Fibroblast of skin of right quadriceps (primary cell): ENCODE data around the gene SMARCA2.
A peak's percentile ranks its signal among the peaks of the same experiment; 100 is the strongest.

Experiments used
- DNase-seq: peaks from one replicate; pipeline ENCODE4 v3.0.0-alpha.2; 2013

SMARCA2 gene

GRCh38 chr9:2014696-2015580 is at the start of gene SMARCA2:
SMARCA2 (plus strand) TSS chr9:2015347; CDS start chr9:2029023, 13,676 bp downstream.
- DNase-seq, result peak; percentile 98

GRCh38 chr9:1966725-1967366 is 48.3 kb upstream of the SMARCA2 start:
- no peak for DNase-seq

DNA sequence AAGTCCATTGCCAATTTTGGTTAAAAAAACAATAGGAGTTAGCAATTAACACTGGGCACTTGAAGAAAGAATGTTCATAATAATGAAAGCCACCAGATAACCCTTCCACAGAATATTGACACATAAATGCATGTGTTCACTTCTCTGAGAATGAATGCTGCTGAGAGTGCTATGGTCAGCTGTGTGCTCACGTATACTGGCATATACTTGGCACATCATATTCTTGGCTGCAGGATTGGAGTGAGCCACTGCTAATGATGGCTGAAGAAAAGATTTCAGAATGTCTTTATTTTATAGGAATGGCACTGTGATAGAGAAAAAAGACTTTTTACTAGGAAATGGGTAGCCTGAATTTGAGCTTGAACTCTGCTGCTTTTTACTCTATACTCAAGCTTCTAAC is 46.0 kb upstream of the SMARCA2 start:
- no peak for DNase-seq

- DNase-seq, result no peak
These were observed 45.2 kb upstream of the SMARCA2 start for GRCh38 chr9:1969898-1970297.

GRCh38 chr9:1972672-1973071 is 42.5 kb upstream of the SMARCA2 start:
- no peak for DNase-seq

DNA sequence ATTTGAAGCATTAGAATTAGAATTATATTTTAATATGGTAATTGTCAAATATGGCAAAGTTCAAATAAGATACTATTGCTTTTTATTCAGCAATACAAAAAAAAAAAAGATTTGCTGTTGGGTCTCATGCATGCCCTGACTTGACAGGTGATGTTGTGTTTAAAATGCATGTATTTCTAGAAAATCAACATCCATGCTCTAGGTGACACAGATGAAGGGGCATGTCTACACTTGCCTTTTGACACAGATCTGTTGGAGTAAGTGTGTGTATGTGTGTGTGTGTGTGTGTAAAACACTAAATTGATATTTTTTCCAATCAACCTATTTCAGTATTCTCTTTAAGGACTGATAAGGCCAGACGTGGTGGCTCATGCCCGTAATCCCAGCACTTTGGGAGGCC is 38.1 kb upstream of the SMARCA2 start:
- no peak for DNase-seq

- DNase-seq, result peak; percentile 61
These were observed 36.2 kb upstream of the SMARCA2 start for GRCh38 chr9:1978941-1979340.

GRCh38 chr9:1979741-1980367 is 35.3 kb upstream of the SMARCA2 start:
- peak; percentile 96 for DNase-seq

DNA sequence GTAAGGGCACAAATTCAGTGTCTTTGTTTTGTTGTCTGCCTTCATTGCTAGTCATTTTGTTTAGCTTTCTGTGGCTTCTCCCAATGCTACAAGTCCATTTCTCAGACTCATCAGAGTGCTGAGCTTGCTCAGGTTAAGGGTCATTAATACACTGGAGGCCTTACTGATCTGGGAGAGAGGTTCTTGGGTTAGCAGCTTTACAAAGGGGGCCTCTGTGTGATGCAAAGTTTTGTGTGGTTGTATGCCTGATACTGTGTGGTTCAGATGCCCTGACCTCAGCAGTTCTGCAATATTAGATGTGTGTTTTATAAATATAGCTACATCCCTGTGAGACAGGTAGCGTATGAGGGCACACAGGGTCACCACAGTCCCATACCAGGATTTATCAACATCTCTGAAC is 34.8 kb upstream of the SMARCA2 start:
- no peak for DNase-seq

DNA sequence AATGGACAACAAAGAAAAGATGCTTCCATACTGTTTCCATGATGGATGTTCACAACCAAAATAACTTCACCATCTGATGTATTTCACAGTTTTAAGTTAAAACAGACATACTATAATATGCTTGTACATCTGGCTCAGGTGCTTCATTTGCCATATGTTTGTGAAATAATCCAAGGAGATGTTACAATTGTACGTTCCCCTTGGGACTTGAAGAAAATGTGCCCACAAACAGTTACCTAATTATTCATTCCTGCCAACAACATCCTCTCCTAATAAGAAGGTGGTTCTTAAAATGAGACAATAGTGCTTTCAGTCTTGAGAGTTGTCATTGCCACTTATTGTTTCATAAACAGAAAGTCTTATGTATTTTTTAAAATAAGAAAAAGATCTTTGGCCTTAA is 33.1 kb upstream of the SMARCA2 start:
- no peak for DNase-seq

- no peak for DNase-seq
These were observed 28.8 kb upstream of the SMARCA2 start for GRCh38 chr9:1986341-1986740.

DNA sequence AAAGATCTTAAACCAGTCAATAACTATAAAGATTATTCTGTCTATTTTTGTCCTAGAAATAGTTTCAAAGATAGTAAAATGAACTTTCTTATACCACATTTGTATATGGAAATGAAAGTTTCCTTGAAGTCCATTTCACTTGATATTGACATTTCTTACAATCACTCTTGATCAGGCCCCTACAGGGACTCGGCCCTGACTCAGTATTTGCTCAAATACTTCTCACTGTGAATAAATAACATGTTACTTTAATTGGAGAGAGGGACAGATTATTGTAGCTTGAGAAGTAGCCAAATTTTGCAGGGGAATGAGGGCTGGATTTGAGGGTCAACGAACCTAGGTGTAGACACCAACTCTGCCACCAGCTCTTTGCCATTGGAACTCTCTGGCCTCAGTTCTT is 25.6 kb upstream of the SMARCA2 start:
- DNase-seq, result no peak

DNA sequence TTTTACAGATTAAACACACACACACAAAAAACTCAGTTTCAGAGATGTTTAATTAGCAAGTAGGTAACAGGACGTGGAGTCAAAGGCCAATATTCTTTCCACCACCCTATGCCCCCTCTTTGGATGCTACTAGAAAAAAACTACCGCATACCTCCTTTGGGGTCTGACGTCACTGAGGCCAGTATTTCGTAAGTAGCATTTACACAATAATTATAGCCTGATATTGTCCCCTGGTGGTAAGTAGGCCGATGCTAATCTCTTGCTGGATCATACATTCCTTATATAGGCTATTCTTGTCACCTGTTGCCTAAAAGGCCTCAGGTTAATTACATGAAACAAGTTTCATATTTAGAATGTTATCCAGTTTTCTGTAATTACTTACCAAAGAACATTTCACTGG is 21.0 kb upstream of the SMARCA2 start:
- peak; percentile 2 for DNase-seq

DNA sequence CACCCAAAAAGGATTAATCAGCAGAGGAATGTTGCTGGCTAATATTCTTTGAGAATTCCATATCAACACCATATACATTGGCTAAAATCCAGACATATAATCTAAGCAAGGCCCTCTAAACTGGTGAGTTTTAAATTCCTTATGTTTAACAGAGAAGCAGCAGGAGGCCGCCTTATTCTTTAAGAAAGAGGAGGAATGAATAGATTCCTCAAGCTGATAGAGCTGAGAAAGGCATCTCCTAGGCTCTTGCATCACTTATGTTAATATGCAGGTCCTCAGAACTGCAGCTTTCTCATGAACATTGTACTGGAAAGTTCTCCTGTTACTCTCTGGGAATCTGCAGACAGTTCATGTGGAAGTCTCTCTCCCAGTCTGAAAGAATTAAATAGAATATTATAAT is 20.1 kb upstream of the SMARCA2 start:
- peak; percentile 82 for DNase-seq

DNA sequence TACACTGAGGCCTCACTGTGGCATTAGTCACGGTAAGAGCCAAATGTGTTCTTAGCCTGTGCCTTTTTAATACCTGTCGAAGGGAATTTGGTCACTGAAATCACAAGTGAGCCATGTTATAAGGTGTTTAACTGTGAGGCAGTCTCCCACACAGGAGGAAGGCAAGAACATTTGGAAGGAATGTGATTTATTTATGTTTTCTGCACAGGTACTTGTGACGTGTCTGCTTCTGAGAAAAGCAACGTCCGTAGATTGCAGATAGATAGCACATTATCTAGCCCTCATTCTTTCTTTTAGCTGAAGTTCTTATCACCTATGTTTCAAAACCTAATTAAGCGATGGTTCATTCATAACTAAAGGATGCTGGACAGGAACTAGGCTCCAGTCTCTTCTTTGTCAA is 19.0 kb upstream of the SMARCA2 start:
- DNase-seq, result no peak

DNA sequence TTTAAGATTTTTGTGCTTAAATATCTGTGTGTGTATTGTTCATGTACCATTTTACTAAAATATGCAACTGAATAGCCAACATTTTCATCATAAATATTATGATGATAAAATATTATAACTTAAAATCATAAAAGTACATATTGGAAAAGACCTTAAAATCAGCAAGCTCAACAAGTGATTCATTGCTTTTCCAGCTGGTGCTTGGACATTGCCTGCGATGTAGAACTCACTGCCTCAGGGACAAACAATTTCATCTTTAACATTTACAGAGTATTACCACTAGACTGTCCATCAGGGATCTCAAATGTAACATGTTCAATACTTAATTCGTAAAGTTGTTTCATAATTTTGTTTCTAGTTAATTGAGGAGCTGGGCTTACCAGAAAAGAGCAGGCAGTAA is 17.5 kb upstream of the SMARCA2 start:
- DNase-seq, result no peak

- DNase-seq, result no peak
These were observed 17.0 kb upstream of the SMARCA2 start for GRCh38 chr9:1998111-1998510.

DNA sequence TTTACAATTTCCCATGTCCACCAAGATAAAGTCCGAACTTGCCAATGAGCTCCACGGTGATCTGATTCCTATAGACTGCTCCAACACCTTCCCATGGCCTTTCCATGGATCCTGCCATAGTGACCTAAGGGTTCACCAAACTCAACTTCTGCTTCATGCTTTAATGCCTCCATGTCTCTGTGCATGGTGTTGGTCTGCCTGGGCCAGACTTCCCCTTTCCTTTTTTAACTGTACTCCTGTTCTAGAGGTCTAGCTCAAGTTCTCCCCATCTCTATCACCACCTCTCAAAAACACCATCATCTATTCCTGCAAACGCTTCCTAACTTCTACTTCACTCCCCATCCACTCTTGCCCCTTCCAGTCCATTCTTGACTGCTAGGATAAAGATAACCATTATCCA is 14.8 kb upstream of the SMARCA2 start:
- DNase-seq, result no peak

DNA sequence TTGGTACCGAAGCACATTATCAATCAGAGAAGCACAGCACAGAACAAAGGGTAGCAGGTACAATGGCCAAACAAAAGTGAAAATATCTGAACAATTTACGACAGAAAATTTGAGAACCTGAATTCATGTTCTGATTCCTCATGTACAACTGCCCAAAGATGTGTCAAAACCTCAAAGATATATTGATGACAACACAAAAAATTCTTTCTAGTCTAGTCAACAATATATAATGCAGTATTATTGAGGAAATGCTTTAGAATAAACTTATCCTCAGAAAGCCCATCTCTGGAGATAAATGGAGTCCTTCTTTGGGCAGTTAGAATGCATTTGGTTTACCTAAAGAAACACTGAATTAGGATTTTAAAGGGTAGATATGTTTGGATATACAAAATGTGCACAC is 6.8 kb upstream of the SMARCA2 start:
- DNase-seq, result no peak

GRCh38 chr9:2012347-2012746 is 2.8 kb upstream of the SMARCA2 start:
- no peak for DNase-seq

DNA sequence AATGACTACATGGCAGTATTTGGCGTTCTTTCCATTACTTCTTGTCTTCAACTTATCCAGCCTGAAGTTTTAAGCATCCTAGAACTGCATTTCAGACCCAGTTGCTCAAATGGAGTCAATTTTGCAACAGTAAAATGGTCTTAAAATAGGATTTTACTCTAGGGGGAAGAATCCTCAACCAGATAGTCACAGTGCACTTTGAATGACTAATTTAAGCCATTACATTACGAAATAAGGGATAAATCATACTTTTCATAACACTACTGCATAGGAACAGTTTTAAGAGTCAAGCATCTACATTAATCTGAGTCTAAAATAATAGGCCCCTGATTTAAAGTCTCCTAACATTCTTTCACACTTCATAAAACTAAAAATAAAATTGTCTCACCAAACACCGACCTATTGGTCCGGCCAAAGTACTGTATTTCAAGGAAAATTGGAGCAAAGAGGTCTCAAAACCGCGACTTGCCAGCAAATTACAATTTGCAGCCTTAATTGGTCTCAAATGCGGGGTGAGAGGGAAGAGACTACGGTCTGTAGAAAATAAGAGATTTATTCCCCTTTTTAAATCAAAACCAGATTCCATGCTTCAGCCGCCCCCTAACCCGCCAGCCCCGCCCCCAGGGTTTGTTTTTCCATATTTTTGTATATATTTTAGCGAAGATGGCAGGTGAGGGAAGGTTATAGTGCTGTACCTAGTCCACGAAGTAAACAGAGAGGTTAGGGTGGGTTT is 1.2 kb upstream of the SMARCA2 start:
- peak; percentile 72 for DNase-seq

DNA sequence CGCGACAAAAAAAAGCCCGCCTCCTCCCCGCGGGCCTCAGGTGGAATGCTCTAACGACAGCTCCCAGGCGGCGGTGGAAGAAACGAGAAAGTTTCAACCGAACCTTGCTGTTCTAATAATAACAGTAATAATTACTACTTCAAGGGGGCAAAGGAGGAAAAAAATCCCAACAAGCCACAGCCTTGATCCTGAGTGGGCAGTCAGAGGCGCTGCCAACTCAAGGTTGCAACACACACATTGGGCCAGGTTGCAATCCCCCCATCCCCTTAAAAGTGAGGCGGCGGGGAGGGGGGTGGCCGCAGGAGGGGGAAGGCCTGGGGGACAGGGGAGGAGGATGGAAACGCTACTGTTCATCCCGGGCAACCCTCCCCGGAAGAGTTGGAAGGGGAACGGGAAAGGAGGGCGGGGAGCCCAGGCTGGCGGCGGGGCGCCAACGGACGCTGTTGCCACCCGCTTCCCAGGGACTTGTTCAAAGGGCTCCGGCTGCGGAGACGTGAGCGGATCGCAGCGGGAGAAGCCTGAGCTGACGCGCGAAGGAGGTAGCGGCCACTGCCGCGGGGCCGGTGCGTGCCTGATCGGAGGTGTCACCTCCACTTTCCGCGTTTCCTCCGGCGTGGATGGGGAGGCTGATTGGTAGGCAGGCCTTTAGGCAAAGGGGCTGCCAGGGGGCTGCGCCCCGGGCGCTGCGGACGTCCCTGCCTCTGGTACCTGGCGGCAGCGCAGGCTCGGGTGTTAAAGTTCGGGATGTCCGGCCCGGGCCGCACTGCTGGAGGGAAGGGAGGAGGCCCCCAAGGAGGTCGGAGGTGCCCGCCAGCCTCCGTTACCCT is 647 bp downstream of the SMARCA2 start:
- DNase-seq, result peak; percentile 31
